ENCODE results near the gene GBE1.

Gene GBE1

DNA sequence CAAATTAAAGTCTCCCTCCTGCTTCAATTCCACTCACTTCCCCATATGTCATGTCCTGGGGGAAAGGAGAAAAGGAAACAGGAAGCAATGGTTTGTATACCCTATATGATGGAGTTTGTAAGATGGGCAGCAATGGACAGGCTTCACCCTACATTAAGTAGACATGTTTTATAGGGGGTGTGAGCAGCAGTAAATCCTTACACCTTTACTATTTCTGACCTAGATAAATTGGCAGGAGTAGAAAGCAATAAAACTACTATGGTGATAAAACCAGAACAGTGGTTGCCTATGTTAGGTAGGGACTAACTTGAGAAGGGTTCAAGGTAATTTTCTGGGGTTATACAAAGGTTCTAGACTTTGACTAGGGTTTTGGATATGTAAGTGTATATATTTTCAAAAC is 301.7 kb downstream of the GBE1 start:
- no peak for FAIRE-seq

DNA sequence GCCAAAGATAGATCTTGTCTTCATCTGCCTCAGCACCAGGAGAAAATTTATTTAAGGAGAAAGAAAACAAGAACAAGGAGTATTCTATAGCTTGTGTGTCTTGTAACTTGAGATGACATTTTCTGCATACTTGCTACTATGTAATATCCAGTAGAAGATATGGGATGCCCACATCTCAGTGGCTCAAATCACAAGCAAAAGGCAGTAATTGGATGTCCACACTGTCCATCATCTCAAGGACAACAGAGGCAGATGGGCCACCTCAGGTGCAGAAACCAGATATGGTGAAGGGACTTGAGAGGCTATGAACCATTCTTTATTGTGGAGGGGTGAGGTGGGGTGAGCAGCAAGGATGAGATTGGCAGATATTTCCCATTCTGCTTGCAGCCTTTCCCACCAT is 309.0 kb downstream of the GBE1 start:
- no peak for FAIRE-seq

DNA sequence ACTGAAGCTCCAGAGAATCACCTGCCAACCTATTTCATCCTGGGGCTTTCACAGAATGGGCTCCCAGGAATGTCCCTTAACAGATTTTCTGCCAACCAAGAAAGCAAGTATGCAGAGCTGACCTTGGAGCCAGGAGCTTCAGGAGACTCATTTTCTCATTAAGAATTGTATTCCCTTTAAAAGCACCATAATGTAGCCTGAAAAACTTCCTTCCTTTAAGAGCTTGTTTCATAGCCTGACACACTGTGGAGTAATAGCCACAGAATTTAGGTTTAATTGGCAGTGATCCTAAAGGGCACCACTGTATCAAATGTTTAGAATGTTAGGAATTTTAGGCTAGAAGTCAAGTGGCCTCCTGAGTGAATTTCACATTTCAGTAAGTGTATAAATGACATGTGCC is 309.8 kb downstream of the GBE1 start:
- FAIRE-seq, result no peak

DNA sequence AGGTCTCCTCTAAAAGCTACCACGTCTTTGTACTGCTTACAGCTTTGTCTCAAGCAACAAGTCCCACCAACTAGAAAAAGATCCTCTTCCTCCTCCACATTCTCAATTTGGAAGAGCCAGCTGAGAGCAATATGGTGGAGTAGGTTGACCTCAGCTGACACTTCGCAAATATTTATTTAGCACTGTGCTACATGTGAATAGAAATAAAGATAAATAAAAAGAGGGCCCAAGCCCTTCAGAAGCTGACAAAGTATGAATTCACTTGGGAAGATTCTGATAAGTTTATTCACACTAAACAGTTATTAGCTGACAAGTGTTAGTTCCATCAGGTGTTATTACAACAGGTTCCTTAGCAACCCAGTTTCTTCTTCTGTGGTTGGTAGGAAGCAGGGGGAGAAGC is 310.3 kb downstream of the GBE1 start:
- no peak for FAIRE-seq

DNA sequence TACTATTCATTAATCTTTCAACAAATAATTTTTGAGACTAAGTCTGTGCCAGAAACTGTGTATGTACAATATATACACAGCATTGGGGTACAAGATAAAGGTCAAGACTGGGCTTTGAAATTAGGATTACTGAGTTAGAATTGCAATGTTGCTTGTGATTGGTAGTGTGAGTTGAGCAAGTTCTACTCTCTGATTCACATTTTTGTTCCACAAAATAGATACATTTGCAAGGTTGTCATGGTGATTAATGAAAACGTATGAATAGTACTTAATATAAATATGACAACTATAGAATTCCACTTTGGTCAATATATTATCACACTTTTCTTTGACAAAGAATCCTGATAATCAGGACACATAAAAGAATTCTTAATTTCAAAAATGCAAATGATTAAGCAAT is 314.6 kb downstream of the GBE1 start:
- FAIRE-seq, result peak; percentile 24

DNA sequence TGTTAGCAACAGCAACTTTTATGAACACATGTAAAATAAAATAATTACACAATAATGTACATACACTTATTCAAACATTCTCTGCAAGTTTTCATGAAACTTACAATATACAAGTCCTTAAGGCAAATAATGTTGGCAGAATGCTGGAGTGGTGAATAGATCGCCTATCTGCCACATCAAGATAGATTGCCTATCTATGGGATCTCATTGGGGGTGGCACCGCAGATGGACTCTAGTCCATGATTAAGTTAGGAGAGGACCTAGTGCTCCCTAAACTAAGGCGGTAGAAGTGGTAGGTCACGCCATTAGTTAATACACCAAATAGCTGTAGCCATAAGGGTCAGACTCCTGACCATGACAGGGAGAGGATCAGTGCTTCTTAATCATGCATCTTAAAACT is 315.7 kb downstream of the GBE1 start:
- no peak for FAIRE-seq

DNA sequence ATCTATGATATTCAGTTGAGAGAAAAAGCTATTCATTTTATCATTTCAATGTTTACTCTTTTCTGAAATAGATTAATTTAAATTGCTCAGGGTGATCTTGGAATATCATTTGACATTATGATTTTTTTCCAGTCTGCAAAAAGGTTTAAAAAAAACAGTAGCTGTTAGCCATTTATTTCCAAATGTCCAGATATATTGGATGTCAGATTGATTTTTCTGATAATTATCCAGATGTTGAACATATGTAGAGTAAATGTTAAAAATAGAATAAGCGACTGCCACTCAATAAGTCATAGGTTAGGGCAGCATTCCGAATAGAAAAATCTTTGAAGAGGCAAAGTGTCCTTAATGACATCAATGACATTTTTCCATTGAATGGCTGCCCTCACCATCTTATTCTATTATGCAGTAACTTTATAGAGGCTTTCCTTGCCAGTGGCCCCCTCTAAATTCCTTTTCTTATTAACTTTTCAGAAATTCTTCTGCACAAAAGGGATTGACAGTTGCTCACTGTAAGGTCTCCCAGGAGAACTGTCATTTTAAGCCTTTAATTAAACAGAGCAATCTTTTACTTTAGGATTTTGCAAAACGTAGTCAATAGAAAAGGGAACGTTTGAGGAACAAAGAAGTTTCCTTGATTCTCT is 316.5 kb downstream of the GBE1 start:
- FAIRE-seq, result no peak

DNA sequence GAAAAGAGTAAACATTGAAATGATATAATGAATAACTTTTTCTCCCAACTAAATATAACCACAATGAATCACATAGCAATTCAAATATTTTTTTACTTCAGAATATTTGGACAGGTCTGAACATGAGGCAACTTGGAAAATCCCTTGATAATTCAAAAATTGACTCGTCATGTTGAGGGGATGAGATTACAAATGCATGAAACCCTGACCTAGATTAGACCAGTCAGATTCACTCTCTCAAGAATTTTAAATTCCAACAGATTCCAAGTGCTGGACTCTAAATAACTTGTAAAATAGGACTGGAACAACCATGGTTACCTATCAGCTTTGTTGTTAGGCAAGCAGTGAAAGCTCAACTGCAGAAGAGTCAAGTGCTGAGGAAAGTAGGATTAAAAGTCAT is 317.5 kb downstream of the GBE1 start:
- FAIRE-seq, result no peak

DNA sequence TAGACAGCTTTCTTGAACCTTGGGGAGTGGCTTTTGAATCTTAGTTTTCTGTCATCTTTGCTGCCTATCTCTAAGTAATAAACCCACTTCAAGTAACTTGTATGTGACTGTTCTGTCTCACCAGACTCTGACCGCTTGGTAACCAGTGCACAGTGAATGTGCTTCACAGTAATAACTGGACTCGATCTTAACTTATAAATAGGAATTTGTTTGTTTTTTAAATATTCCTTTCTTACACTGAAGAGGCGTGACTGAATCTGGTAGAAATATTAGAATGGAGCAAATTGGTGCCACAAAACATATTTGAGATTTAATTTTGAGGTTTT is 318.0 kb downstream of the GBE1 start:
- FAIRE-seq, result no peak

DNA sequence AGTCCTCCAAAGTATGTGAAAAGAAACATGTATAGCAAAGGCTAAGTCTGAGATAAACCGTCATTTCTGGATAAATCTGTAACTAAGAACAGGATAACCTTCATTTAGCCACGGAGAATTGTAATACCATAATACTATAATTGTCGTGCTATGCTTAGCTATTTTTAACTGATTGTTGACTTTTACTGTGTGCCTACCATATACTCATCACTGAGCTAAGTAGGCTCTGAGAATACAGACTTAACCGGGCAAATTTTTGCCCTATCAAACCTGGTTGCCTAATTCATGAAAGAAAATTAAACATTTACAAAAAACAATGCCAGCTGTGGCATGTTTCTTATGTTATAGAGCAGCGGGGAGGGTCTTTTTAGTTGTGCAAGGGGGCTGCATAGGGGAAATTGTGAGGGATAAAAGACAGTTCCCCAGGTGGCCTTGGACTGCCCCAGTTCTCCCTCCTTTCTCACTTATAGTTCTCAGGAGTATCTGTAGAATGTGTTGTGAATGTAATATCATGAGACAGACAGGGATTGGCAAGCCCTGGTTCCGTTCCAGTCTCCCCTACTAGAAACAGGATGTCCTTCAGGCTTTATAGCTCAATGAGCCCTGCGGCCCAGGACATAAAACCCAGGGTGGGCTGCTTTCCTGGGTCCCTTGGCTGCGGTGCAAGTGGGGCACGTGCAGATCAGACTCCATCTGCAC is 318.5 kb downstream of the GBE1 start:
- no peak for FAIRE-seq

DNA sequence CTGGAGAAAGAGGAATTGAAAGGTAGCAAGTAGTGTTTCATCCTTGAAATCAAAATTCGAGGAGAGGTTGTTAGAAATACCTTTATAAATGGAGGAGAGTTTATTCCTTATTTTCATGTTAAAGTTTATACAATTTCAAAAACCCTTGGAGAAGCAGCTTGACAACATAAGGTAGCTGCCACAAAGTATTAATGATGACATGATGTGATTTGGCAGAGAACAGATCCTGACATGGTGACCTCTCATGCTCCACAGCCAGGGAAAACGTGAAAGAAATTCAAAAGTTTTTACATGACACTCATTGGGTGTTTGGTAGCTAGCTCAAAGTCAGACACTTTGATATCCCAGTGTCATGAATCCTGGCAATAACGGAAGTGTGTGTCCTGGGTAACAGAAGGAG is 320.8 kb downstream of the GBE1 start:
- no peak for FAIRE-seq
